ENCODE results near the gene NT5C1B. TPM values are rescaled to one million over a fixed set of nuclear protein-coding genes. Genes with fewer than 3 reads are reported as not detected.

NT5C1B gene
- total and polyA plus RNA-seq, 10 of the 15 experiments (the other 5 are each of a cell fraction or from before 2014, with no cell fraction given), result 0.40 to 0.44 TPM; not detected in 8

GRCh38 chr2:18531194-18531593 is 58.2 kb downstream of the NT5C1B start:
- in situ Hi-C loops (cut with MboI) (no loop called here), intact Hi-C loops (cut with micrococcal nuclease; ENCODE audit: unreplicated experiment) (no loop called here)
- Histone ChIP-seq H4K20me1 (ENCODE audit: control insufficient read depth, insufficient read depth) (no peaks in the 10 kb centered on the region; the same call in 1 of the 2 replicates), H3K9me3 (replicated peaks; ENCODE audit: control insufficient read depth, insufficient read depth, low read length) (no peaks in the 10 kb centered on the region), H3K79me2 (ENCODE audit: control insufficient read depth, insufficient read depth, low read length) (no peaks in the 10 kb centered on the region), H3K4me1 (ENCODE audit: control insufficient read depth, insufficient read depth, low read length) (no peaks in the 10 kb centered on the region), H3K27me3 (replicated peaks in 1 of 2; ENCODE audit: control insufficient read depth in 2 of 2, insufficient read depth in 2 of 2, low read length in 1 of 2) (no peaks in the 10 kb centered on the region; a peak in 1 of 4 replicates), H3K9ac (ENCODE audit: control insufficient read depth, insufficient read depth, low read length) (no peak overlapping the region), H3K36me3 (ENCODE audit: control insufficient read depth in 2 of 2, insufficient read depth in 2 of 2, low read length in 1 of 2) (no peaks in the 10 kb centered on the region), H3K4me2 (ENCODE audit: control insufficient read depth, insufficient read depth) (no peak overlapping the region), H2AFZ (ENCODE audit: control insufficient read depth, low read depth, low read length) (no peak overlapping the region), H3K27ac (ENCODE audit: control insufficient read depth, insufficient read depth) (no peak overlapping the region), H3K4me3 (no peak overlapping the region)
- no peak for DNase-seq (ENCODE audit: low read depth, low spot score)
- FAIRE-seq, result no peak
- ChIA-PET SMC1A (ENCODE audit: uncharacterized antibody, unreplicated experiment) (interaction anchor here (1.4 kb wide), 1 partner anchor 27 kb away, joined by 3 read pairs; no protein-coding TSS in a partner anchor), RAD21 (ENCODE audit: unreplicated experiment) (no interaction called here), CTCF (interaction anchor here (1.5 to 3.4 kb wide), 2 partner anchors 10 to 11 kb away, joined by 3 to 11 read pairs; no protein-coding TSS in a partner anchor), POLR2A (no interaction called here)
- ATAC-seq, result no peak
- TF ChIP-seq, protein P1, sequence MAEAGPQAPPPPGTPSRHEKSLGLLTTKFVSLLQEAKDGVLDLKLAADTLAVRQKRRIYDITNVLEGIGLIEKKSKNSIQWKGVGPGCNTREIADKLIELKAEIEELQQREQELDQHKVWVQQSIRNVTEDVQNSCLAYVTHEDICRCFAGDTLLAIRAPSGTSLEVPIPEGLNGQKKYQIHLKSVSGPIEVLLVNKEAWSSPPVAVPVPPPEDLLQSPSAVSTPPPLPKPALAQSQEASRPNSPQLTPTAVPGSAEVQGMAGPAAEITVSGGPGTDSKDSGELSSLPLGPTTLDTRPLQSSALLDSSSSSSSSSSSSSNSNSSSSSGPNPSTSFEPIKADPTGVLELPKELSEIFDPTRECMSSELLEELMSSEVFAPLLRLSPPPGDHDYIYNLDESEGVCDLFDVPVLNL (IDR thresholded peaks at IDR 0.05; ENCODE audit: low read depth, low read length), result no peak
- TF ChIP-seq POLR2AphosphoS2 (IDR thresholded peaks at IDR 0.05; ENCODE audit: low read depth, low read length), result no peak
- TF ChIP-seq EGR1 (IDR thresholded peaks at IDR 0.05; ENCODE audit: borderline replicate concordance in 1 of 2, low read depth in 2 of 2, low read length in 2 of 2), result no peak
- TF ChIP-seq, protein P2, sequence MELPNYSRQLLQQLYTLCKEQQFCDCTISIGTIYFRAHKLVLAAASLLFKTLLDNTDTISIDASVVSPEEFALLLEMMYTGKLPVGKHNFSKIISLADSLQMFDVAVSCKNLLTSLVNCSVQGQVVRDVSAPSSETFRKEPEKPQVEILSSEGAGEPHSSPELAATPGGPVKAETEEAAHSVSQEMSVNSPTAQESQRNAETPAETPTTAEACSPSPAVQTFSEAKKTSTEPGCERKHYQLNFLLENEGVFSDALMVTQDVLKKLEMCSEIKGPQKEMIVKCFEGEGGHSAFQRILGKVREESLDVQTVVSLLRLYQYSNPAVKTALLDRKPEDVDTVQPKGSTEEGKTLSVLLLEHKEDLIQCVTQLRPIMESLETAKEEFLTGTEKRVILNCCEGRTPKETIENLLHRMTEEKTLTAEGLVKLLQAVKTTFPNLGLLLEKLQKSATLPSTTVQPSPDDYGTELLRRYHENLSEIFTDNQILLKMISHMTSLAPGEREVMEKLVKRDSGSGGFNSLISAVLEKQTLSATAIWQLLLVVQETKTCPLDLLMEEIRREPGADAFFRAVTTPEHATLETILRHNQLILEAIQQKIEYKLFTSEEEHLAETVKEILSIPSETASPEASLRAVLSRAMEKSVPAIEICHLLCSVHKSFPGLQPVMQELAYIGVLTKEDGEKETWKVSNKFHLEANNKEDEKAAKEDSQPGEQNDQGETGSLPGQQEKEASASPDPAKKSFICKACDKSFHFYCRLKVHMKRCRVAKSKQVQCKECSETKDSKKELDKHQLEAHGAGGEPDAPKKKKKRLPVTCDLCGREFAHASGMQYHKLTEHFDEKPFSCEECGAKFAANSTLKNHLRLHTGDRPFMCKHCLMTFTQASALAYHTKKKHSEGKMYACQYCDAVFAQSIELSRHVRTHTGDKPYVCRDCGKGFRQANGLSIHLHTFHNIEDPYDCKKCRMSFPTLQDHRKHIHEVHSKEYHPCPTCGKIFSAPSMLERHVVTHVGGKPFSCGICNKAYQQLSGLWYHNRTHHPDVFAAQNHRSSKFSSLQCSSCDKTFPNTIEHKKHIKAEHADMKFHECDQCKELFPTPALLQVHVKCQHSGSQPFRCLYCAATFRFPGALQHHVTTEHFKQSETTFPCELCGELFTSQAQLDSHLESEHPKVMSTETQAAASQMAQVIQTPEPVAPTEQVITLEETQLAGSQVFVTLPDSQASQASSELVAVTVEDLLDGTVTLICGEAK (IDR thresholded peaks at IDR 0.05; ENCODE audit: borderline replicate concordance), result no peak
- TF ChIP-seq ZZZ3 (IDR thresholded peaks at IDR 0.05; ENCODE audit: control insufficient read depth, insufficient read length, low read depth), result no peak
- TF ChIP-seq, protein P3, sequence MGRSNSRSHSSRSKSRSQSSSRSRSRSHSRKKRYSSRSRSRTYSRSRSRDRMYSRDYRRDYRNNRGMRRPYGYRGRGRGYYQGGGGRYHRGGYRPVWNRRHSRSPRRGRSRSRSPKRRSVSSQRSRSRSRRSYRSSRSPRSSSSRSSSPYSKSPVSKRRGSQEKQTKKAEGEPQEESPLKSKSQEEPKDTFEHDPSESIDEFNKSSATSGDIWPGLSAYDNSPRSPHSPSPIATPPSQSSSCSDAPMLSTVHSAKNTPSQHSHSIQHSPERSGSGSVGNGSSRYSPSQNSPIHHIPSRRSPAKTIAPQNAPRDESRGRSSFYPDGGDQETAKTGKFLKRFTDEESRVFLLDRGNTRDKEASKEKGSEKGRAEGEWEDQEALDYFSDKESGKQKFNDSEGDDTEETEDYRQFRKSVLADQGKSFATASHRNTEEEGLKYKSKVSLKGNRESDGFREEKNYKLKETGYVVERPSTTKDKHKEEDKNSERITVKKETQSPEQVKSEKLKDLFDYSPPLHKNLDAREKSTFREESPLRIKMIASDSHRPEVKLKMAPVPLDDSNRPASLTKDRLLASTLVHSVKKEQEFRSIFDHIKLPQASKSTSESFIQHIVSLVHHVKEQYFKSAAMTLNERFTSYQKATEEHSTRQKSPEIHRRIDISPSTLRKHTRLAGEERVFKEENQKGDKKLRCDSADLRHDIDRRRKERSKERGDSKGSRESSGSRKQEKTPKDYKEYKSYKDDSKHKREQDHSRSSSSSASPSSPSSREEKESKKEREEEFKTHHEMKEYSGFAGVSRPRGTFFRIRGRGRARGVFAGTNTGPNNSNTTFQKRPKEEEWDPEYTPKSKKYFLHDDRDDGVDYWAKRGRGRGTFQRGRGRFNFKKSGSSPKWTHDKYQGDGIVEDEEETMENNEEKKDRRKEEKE (IDR thresholded peaks at IDR 0.05), result no peak
- TF ChIP-seq, protein P4, sequence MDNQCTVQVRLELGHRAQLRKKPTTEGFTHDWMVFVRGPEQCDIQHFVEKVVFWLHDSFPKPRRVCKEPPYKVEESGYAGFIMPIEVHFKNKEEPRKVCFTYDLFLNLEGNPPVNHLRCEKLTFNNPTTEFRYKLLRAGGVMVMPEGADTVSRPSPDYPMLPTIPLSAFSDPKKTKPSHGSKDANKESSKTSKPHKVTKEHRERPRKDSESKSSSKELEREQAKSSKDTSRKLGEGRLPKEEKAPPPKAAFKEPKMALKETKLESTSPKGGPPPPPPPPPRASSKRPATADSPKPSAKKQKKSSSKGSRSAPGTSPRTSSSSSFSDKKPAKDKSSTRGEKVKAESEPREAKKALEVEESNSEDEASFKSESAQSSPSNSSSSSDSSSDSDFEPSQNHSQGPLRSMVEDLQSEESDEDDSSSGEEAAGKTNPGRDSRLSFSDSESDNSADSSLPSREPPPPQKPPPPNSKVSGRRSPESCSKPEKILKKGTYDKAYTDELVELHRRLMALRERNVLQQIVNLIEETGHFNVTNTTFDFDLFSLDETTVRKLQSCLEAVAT (IDR thresholded peaks at IDR 0.05), result no peak
- TF ChIP-seq MXI1 (IDR thresholded peaks at IDR 0.05; ENCODE audit: low read depth, low read length), result no peak
- no peak for TF ChIP-seq CHD1 (IDR thresholded peaks at IDR 0.05; ENCODE audit: low read depth, low read length)
- no peak for TF ChIP-seq NBN (IDR thresholded peaks at IDR 0.05)
- no TSS peak for BruUV-seq (replicated peaks)
- WGBS (ENCODE audit: insufficient coverage, insufficient replicate concordance, low lambda C conversion rate, missing lambda C conversion rate), result 57% methylated on average over 1 of the region's 1 CpG

Measured in GM12878 (cell line).